AG09319 (cell line): ENCODE results near the gene SNPH.
A peak's percentile ranks its signal among the peaks of the same experiment; 100 is the strongest.
"Not testable (repeated sequence)": the region's sequence is repeated elsewhere in the genome, so short reads cannot be mapped to it uniquely, and the experiment has no call there.

Experiments used
- DNase-seq: peaks from one replicate; pipeline ENCODE4 v3.0.0-alpha.2; 2010; ENCODE audit warnings: low read depth; ENCODE audit errors: extremely low read depth
- TF ChIP-seq, protein P1 (sequence below): IDR thresholded peaks from 2 replicates; pipeline ENCODE4 v1.5.1; 2011; ENCODE audit warnings: low read depth, mild to moderate bottlenecking, inconsistent platforms, low read length, moderate library complexity

SNPH gene, protein sequence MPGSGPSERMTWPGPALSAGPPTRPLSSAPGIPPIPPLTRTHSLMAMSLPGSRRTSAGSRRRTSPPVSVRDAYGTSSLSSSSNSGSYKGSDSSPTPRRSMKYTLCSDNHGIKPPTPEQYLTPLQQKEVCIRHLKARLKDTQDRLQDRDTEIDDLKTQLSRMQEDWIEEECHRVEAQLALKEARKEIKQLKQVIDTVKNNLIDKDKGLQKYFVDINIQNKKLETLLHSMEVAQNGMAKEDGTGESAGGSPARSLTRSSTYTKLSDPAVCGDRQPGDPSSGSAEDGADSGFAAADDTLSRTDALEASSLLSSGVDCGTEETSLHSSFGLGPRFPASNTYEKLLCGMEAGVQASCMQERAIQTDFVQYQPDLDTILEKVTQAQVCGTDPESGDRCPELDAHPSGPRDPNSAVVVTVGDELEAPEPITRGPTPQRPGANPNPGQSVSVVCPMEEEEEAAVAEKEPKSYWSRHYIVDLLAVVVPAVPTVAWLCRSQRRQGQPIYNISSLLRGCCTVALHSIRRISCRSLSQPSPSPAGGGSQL

DNA sequence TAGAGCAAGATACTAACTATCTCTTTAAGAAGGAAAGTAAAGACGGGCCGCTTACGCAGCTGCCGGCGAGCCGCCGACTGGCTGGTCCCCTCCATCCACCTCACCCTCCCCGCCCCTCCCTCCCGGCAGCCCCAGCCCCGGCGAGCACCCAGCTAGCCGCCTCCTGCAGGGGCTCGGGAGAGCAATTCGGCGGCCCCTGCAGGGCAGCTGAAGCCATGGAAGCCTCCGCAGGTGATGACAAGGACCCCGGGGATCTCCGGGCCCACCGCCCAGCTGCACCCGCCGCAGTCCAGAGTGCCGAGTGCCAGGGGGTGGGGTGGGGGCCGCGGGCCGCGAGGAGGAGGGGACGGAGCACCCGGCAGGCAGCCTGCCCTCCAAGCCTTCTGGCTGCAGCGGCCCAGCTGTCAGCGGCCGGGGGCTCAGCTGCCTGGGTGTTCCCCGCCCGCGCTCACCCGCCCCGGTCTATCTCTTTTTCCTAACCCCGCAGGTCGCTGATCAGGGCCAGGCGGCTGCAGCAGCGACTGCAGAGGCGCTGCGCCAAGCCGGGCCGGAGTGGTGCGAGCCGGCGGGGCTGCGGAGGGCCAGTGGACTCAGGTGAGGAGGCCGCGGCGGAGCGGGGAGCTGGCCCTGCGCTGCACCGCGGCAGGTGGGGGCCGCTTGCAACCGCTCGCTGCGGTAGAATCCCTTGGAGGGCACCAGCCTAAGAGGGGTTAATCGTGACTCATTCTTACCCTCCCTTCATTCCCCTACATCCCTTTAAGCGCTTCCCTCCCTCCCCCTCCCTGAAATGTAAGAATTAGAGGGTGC, at the start of gene SNPH:
Gene SNPH, plus strand, starts transcription at position 128 of the 807 bp plus-strand sequence. CDS start 29,946 bp downstream, outside the sequence.
- DNase-seq, result peak; percentile 29
- TF ChIP-seq, protein P1, sequence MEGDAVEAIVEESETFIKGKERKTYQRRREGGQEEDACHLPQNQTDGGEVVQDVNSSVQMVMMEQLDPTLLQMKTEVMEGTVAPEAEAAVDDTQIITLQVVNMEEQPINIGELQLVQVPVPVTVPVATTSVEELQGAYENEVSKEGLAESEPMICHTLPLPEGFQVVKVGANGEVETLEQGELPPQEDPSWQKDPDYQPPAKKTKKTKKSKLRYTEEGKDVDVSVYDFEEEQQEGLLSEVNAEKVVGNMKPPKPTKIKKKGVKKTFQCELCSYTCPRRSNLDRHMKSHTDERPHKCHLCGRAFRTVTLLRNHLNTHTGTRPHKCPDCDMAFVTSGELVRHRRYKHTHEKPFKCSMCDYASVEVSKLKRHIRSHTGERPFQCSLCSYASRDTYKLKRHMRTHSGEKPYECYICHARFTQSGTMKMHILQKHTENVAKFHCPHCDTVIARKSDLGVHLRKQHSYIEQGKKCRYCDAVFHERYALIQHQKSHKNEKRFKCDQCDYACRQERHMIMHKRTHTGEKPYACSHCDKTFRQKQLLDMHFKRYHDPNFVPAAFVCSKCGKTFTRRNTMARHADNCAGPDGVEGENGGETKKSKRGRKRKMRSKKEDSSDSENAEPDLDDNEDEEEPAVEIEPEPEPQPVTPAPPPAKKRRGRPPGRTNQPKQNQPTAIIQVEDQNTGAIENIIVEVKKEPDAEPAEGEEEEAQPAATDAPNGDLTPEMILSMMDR, result no peak; the same call in 1 of the 2 replicates

DNA sequence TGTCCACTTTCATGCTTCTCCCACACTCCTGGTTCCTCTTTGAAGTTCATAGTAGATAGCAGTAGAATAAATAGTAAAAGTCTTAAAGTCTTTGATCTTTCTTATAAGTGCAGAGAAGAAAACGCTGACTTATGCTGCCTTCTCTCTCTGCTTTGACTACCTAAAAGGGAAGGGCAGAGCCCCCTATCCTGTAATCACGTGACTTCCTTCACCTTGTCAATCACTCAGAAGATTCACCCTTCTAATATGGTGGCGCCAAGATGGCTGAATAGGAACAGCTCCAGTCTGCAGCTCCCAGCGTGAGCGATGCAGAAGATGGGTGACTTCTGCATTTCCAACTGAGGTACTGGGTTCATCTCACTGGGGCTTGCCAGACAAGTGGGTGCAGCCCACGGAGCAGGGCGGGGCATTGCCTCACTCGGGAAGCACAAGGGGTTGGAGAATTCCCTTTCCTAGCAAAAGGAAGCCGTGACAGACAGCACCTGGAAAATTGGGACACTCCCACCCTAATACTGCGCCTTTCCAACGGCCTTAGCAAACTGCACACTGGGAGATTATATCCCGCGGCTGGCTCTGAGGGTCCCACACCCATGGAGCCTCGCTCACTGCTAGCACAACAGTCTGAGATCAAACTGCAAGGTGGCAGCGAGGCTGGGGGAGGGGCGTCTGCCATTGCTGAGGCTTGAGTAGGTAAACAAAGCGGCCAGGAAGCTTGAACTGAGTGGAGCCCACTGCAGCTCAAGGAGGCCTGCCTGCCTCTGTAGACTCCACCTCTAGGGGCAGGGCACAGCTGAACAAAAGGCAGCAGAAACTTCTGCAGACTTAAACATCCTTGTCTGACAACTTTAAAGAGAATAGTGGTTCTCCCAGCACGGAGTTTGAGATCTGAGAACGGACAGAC, 49.3 kb upstream of the SNPH start:
- DNase-seq, result not testable (repeated sequence)

DNA sequence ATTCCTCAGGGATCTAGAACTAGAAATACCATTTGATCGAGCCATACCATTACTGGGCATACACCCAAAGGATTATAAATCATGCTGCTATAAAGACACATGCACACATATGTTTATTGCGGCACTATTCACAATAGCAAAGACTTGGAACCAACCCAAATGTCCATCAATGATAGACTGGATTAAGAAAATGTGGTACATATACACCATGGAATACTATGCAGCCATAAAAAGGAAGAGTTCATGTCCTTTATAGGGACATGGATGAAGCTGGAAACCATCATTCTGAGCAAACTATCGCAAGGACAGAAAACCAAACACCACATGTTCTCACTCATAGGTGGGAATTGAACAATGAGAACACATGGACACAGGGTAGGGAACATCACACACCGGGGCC, 43.3 kb upstream of the SNPH start:
- DNase-seq, result not testable (repeated sequence)

DNA sequence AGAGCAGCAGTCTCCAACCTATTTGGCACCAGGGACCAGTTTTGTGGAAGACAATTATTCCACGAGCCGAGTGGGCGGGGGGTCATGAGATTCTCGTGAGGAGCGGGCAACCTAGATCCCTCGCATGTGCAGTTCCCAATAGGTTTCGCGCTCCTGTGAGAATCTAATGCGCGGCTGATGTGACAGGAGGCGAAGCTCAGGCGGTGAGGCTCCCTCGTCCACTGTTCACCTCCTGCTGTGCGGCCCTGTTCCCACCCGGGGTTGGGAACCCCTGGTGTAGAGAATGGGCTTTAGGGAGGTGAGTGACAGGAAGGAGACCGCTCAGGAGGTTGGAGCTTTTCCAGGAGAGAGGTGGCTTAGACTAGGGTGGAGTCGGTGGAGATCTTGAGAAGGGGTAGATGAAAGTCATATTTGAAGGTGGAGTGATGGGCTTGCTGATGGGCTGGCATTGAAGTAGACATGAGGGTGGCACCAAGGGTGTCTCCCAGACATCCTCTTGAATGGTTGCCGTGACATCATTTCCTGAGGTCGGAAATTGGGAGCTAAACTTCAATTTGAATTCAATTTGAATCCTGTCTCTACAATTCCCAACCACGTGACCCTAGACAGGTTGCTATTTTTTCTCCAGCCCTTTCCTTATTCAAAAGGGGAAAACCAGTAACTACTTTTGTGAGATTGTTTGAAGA, 41.7 kb upstream of the SNPH start:
- DNase-seq, result no peak
- TF ChIP-seq, protein P1, result no peak

DNA sequence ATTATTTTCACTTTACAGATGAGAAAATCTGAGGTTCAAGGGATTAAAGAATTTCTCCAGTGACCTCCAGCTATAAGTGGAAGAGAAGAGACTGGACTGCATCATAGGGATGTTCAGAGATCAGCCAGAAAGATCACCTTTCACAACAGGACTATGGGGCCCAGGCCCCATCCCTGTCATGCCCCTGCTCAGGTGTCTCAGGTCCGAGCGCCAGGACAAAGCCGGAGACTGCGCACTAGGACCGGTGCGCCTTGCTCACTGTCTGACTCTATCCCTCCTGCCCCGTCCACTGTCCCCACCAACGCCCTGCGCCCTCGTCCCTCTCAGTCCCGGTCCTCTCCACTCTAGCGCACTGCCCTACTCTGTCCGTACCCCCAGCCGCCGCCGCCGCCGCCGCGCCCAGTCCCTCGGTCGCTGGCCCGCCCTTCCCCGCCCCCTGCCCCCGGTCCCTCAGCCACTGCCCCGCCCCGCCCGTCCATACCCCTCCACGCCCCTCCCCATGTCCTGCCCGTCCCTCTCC, 40.8 kb upstream of the SNPH start:
- DNase-seq, result no peak
- TF ChIP-seq, protein P1, result no peak

DNA sequence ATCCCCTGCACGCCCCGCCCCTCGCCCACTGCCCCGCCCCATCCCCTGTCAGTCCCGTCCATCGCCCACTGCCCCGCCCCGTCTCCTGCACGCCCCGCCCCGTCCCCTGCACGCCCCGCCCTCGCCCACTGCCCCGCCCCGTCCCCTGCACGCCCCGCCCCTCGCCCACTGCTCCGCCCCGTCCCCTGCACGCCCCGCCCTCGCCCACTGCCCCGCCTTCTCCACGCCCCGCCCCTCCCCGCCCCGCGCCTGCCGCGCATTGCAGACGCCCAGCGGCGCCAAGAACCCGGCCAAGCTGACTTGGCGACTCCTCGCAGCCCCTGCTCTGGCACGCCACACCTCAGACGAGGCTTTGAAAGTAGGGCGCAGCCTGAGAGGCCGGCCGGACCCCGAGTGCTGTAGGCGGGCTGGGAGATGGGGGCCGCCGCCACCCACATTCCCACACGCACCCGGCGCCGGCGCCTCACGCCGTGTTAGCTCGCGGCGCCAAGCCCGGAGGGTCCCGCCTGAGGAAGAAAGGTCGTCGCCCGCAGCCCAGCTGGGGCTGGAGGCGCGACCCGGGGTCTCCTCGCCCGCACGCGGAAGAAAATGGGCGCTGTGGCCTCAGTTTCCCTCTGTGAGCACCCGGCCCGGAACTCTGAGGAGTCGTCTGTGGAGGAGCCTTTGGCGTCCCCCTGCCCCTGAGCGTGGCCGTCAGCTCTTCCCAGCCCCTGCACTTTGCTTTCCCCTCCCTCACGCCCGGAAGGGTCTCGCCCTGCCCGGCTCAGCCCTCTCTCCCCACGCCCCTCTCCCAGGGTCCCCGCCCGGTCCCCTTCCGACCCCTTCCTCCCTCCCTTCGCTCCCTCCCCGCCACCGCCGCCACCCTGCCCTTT, 40.1 kb upstream of the SNPH start, which contains the start of gene RAD21L1:
Gene RAD21L1, plus strand, starts transcription at position 262 of the 872 bp plus-strand sequence. CDS start 2,410 bp downstream, outside the sequence.
- peak; percentile 31 for DNase-seq
- TF ChIP-seq, protein P1, result no peak

DNA sequence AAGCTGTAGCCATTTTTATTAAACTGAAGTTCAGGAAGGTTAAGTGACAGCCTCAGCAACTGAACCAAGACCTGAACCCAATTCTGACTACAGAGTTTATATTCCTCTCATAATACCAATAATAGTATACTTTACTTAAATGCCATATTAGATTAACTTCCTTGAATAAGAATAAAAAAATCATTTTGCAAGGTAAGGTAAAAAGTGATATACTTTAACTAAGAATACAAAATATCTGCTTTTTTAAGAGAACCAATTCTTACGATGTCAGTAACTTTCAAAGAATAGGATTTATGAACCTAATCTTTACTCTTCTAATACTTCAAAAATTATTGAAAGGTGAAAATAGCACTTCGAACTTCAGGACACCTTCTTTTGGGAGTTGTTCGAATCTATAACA, 36.6 kb upstream of the SNPH start:
- TF ChIP-seq, protein P1, result no peak

More for the DNA sequence above, 36.6 kb upstream of the SNPH start:
- DNase-seq, result no peak
